T-helper 22 cell (primary cell): ENCODE data around the gene CNGA1.

Experiments
- DNase-seq: peaks from one replicate; pipeline ENCODE4 v3.0.0-alpha.2; 2020; ENCODE audit warnings: low read depth

CNGA1 gene

GRCh38 chr4:47899639-47900038 lies 116.8 kb downstream of the CNGA1 start:
- DNase-seq = no peak

DNA sequence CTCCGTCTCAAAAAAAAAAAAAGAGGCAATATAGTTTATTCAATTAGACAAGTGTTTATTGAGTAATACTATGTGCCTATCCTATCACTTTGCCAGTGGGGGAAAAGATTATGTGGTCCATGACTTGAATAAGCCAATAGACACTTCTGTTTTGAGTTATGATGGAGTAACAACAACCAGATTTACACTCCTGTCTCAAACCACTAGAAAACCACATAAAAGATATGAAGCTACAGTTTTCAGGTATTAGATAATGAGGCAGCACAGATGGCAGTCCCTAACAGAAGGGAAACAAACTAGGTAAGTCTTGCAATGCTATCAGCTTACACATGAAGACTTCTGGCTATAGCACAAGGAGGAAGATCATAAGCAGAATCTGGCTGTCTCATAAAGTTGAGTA lies 124.6 kb downstream of the CNGA1 start:
- DNase-seq = no peak
